Left kidney (tissue), 2 donors: ENCODE measurements around the gene FXYD7. TPM values are rescaled to one million over a fixed set of nuclear protein-coding genes. Genes with fewer than 3 reads are reported as not detected.
"Not testable (repeated sequence)": the region's sequence is repeated elsewhere in the genome, so short reads cannot be mapped to it uniquely, and the experiment has no call there.

Source experiments
- DNase-seq: peaks from one replicate; pipeline ENCODE4 v3.0.0-alpha.2; 2013
- polyA plus RNA-seq: library from polyadenylated mRNA; unstranded; fragments of 120-200 nt; gene quantifications from one replicate; pipeline ENCODE4 v1.2.1, GENCODE V29; 2013; ENCODE audit not compliant: insufficient read length

FXYD7 gene
- polyA plus RNA-seq, 1 donor: 0.58 TPM

DNA sequence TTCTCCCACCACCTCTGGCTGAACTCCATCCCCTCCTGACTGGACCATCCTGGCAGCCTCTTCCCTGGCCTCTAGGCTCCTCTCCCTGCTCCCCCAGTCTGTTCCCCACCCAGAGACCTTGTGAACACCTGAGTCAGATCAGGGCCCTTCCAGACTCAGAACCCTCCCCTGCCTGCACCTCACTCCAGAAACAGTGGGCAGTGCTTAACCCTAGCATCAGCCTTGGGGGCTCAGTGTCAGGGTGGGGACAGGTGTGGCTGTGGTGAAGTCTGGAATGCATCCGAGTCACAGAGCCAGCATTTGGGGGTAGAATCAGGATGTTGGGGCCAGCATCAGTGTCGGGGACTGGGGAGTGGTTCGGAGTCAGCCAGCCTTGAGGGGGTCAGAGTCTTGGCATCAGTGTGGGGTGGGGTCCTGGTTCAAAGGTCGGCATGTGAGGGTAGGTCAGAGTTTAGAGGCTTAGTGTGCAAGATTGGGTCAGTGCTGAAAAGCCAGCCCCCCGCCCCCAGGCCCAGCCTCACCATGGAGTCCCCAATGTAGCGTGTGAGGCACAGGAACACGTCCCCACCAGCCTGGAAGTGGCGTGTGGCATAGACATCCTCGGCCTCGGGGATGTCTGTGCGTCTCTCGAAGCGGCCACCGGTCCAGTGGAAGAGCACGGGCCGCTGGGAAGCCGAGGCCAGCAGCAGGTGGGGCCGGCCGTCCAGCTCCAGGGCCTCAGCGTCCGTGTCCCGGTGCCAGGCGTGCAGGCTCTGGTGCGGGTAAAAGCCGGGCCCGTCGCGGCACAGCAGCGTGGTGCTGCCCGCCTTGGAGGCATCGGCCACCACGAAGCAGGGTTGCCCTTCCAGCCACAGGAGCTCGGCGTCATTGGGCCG is 17.1 kb upstream of the FXYD7 start:
- no peak for DNase-seq

- DNase-seq: no peak
Observed at GRCh38 chr19:35126624-35126959, 16.5 kb upstream of the FXYD7 start.

DNA sequence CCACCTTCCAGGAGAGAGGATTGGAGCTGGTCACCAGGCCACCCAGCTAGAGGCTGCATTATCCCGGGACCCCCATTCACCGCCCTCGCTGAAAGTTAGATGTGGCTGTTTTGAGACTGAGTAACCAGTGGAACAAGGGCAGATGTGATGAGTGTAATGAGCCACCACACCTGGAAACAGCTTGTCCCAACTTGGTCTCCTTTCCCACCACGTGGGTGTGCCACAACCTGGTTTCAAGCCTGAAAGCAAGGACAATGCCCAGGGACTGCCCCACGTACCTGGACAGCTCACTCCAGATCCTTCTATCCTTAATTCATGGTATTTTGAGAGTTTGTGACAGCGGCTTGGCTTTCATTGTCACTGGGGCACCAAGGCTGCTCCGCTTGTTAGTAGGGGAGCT is 15.2 kb upstream of the FXYD7 start:
- DNase-seq: no peak

GRCh38 chr19:35128398-35129057 is 14.5 kb upstream of the FXYD7 start:
- DNase-seq: no peak

GRCh38 chr19:35129724-35130274 is 13.3 kb upstream of the FXYD7 start:
- DNase-seq: not testable (repeated sequence)

DNA sequence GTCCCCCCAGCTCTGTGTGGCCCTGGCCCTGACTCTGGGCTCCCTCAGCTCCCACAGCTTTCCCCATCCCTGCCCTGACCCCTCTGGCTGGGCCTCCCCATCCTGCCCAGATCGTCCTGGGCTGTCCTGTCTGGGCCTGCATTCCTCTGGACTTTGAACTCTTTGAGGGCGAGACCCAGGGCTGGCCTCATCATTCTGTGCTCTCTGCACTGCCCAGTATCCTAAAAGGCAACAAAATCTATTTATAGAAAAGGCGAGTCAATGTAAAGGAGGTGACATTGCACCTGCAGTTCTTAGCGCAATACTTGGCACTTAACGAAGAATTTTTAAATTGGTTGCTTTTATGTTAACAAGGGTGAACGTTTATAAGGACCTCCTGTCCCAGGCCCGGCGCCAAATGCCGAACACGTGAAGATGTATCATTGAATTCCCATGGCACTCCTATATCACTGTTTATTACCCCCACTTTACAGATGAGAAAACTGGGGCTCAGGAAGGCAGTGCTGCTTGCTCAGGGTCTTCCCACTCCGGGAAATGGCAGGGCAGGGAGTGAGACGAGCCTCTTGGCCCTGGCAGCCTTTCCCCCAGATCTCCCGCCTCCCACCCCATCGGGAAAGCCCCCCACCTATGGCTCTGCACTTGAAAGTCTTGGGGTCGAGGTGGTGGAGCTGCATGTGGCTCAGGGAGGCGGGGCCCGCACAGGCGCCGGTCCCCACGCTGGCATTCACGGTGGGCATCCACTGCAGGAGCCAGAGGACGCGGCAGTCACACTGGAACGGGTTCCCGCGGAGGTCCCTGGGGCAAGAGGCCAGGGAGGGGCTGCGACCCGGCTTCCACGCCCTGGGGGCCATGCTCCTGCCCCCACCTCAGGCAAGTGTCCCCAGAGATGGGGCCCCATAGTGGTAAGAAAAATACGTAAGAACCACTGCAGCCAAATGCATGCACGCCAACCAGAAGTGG is 12.0 kb upstream of the FXYD7 start:
- DNase-seq: no peak

- no peak for DNase-seq
Observed at GRCh38 chr19:35132254-35132653, 10.8 kb upstream of the FXYD7 start.

GRCh38 chr19:35133826-35134225 is 9.2 kb upstream of the FXYD7 start:
- DNase-seq: no peak

GRCh38 chr19:35134601-35135242 is 8.3 kb upstream of the FXYD7 start, which contains the start of gene LGI4:
TSS of gene LGI4 (minus strand) at chr19:35135059. CDS start at chr19:35134680, 379 bp downstream.
- no peak for DNase-seq

DNA sequence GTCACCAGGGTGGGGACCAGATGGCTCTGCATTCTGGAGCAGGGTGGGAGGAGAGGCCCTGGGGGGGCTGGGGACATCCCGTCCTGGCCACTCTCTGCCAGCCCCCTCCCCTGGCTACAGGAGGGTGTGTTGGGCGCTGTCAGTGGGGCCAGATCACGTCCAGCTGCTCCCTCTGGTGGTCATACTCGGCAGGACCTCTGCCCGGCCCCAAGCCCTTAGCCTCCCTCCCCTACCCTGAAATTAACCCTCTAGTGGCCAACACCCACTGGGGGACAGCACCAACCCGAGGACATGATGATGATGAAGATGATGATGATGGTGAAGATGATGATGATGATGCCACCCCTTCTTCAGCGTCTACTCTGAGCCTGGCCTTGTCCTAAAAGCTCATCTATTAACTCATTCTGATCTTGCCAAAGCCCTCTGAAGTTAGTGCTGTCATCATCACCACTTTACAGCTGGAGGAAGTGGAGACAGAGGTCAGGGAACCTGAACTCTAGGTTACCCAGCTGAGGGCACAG is 7.6 kb upstream of the FXYD7 start:
- peak; percentile 76 for DNase-seq

DNA sequence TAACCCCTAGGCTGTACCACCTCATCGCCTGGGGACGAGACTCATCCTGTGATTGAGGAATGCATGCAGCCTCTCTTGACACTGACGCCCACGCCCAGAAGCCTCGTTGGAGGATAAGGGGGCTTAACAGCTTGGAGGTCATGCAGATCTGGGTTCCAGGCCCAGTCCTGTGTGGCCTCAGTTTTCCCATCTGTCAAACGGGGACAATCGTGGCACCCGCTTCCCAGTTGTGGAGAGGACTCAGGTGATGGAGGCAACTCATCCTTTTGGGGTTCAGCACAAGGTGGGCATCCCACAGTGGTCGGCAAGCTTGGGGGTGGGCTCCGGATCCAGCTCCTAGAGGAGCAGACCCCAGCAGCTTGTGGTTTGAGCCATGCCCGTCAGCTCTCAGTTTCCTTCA is 6.8 kb upstream of the FXYD7 start:
- DNase-seq: no peak

- DNase-seq: no peak
Observed at GRCh38 chr19:35136977-35137702, 5.9 kb upstream of the FXYD7 start.

GRCh38 chr19:35138305-35138892 is 4.7 kb upstream of the FXYD7 start, which contains the start of gene FXYD1:
TSS of gene FXYD1 (plus strand) at chr19:35138824. CDS start at chr19:35140080, 1,256 bp downstream.
- DNase-seq: no peak

DNA sequence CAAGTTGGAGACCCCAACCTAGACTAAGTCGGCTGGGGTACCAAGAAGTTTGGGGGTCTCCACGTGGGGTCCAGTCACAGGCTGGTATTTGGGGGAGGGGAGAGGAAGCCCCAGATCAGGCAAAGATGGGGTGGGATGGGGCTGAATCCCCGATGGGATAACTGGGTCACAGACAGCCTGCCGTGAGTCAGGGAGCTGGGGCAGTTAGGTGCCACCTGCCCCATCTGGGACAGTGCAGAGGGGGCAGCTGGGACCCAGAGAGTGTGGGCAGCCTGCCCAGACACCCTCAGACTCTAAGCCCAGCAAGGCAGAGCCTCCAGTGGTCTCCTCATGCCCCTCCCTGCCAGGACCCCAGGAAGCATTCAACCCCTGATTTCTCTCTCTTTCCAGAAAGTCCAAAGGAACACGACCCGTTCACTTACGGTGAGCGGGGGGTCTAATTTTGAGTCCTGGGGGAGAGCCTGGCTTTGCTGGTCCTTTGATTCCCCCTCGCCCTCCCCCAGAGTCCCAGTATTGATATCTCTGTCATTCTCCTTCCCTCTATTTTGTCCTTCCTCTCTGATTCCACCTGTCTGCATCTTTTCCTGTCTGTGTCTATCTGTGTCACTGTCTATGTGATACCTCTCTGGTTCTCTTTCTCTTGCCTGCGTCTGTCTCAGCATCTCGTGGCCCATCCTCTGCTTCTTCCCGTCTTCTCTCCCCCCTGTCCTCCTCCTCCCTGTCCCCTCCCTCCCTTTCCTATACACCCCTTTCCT is 2.7 kb upstream of the FXYD7 start:
- DNase-seq: no peak

GRCh38 chr19:35140962-35141836 is 1.9 kb upstream of the FXYD7 start:
- DNase-seq: peak; percentile 73

DNA sequence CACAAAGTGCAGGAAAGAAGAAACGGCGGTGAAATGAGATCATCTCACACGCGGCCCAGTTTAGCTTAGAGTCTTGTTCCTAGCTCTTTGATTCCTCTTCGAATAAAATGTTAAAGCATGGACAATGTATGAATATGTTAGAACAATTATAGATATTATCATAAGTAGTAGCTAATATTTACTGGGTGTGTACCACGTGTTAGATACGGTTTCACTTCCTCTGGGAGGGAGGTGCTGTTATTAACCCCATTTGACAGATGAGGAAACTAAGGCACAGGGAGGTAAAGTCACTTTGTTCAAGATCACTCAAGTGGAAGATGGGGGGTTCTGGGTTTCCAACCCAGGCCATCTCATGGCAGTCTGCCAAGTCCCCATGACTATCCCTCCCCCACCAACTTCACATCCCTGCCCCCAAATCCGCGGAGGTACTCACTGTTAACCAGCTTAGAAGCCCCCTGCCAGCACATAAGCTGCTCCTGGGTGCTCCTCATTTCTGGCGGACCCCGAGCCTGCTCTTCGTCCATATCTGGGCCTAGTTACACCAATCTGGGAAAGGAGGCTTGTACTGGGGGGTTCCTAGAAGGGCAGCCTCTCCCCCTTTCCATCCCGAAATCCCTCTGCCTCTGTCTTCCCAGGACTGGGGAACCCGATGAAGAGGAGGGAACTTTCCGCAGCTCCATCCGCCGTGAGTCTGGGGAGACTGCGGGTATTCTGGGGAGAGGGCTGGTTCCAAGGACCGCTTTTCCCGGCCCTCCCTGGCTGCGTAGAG is 1.0 kb upstream of the FXYD7 start:
- no peak for DNase-seq

DNA sequence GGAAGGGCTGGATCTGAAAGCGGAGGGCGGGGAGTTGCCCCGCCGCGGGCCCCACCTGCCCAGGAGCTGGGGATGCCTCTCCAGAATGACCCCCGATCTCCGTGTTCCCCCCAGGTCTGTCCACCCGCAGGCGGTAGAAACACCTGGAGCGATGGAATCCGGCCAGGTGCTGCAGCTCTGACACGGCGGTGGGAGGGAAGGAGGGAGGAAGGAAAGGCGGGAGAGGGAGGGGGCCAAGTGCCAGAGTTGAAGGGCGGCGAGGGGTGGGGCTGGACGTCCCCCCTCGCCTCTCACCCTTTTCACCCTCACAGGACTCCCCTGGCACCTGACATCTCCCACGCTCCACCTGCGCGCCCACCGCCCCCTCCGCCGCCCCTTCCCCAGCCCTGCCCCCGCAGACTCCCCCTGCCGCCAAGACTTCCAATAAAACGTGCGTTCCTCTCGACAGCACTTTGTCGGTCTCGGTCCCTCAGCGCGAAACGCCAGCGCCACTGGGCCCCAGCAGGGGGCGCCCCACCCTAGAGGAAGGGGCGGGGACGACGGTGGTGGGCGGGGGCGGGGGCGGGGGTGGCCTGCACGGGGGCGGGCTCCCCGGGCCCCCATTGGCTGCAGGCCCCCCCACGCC is 337 bp upstream of the FXYD7 start:
- DNase-seq: no peak
